Ovary (tissue), 3 donors: ENCODE results near the gene RBBP4.

Experiments used
- EP300 ChIP-seq: sonication (generic); formaldehyde crosslinking; IDR thresholded peaks from one replicate; pipeline ENCODE4 v1.6.1; 2017; ENCODE audit warnings: antibody characterized with exemption
- TF ChIP-seq, protein P1 (sequence below), 3 donors: fragments of 450-650 bp in 2 of 3; fragments of 200-600 bp in 1 of 3; IDR thresholded peaks; one replicate each; pipeline versions ENCODE4 v1.5.1 to v1.8.0; 2016 to 2022; ENCODE audit warnings: antibody characterized with exemption in 3 of 3, mild to moderate bottlenecking in 1 of 3
- donor health status: DM: no; HTN: no; CAD: no.

DNA sequence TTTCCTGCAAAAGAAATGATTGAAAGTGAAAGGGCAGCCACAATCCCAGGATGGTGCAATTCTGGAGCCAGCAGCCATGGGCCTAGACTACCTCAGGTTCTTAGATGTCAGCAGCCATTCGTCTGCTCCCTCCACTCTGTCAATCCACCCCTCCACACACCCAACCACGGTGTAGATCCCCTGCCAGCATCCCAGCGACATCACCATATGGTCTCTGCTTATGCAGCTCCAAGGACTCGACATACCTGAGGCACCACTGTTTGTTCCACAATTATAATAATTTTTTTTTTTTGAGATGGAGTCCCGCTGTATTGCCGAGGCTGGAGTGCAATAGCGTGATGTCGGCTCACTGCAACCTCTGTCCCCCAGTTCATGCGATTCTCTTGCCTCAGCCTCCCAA is 45.0 kb downstream of the RBBP4 start:
- TF ChIP-seq, protein P1, sequence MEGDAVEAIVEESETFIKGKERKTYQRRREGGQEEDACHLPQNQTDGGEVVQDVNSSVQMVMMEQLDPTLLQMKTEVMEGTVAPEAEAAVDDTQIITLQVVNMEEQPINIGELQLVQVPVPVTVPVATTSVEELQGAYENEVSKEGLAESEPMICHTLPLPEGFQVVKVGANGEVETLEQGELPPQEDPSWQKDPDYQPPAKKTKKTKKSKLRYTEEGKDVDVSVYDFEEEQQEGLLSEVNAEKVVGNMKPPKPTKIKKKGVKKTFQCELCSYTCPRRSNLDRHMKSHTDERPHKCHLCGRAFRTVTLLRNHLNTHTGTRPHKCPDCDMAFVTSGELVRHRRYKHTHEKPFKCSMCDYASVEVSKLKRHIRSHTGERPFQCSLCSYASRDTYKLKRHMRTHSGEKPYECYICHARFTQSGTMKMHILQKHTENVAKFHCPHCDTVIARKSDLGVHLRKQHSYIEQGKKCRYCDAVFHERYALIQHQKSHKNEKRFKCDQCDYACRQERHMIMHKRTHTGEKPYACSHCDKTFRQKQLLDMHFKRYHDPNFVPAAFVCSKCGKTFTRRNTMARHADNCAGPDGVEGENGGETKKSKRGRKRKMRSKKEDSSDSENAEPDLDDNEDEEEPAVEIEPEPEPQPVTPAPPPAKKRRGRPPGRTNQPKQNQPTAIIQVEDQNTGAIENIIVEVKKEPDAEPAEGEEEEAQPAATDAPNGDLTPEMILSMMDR (IDR thresholded peaks at IDR 0.05): no peak
- no peak for TF ChIP-seq EP300
